ENCODE results near the gene ZFPM1.

Gene ZFPM1

DNA sequence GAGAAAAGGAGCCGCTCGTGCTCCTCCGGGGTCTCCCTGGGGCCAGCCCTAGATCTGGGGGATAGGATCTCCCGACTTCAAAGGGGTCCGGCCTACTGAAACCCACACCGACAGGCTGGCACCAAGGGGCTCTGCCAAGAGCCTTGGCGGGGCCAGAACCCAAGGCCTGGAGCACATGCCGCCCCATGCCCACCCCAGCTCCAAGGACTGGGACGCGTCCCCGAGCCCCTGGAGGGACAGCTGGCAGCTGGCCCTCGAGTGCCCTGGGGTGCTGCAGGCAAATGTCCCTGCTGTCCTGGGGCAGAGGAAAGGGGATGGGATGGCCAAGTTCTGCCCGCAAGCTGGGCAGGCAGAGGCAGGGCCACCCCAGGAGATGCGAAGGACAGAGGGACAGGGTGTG, 31.8 kb upstream of the ZFPM1 start:
- Histone ChIP-seq H3K4me2 (ENCODE audit: low read length) (no peak overlapping the region), H3K9ac (no peak overlapping the region), H3K79me2 (no peaks in the 10 kb centered on the region), H3K27ac (no peak overlapping the region), H3K4me1 (no peaks in the 10 kb centered on the region), H3K36me3 (ENCODE audit: control insufficient read depth, insufficient read depth, low read length) (no peaks in the 10 kb centered on the region), H3K9me3 (ENCODE audit: control insufficient read depth, low read length) (no peaks in the 10 kb centered on the region), H2AFZ (no peak overlapping the region), H3K27me3 (ENCODE audit: control insufficient read depth, insufficient read depth, low read length) (no peaks in the 10 kb centered on the region), H3K4me3 (ENCODE audit: low read depth, low read length) (no peak overlapping the region)
- TF ChIP-seq, protein P1, sequence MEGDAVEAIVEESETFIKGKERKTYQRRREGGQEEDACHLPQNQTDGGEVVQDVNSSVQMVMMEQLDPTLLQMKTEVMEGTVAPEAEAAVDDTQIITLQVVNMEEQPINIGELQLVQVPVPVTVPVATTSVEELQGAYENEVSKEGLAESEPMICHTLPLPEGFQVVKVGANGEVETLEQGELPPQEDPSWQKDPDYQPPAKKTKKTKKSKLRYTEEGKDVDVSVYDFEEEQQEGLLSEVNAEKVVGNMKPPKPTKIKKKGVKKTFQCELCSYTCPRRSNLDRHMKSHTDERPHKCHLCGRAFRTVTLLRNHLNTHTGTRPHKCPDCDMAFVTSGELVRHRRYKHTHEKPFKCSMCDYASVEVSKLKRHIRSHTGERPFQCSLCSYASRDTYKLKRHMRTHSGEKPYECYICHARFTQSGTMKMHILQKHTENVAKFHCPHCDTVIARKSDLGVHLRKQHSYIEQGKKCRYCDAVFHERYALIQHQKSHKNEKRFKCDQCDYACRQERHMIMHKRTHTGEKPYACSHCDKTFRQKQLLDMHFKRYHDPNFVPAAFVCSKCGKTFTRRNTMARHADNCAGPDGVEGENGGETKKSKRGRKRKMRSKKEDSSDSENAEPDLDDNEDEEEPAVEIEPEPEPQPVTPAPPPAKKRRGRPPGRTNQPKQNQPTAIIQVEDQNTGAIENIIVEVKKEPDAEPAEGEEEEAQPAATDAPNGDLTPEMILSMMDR (IDR thresholded peaks at IDR 0.05) = no peak

DNA sequence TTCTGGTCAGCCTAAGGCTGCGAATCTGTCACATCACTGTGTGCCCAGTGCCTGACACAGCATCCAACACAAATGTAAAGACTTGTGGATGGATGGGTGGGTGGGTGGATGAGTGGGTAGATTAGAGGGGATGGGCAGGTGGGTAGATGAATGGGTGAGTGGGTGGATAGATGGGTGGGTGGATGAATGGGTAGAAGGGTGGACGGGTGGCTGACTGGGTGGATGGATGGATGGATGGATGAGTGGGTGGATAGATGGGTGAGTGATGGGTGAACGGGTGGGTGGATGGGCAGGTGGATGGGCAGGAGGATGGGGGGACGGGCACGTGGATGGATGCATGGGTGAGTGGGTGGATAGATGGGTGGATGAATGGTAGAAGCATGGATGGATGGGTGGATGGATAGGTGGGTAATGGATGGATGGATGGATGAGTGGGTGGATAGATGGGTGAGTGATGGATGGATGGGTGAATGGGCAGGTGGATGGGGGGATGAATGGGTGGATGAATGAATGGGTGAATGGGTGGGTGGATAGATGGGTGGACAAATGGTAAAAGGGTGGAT, 31.1 kb upstream of the ZFPM1 start:
- Histone ChIP-seq H3K36me3 (ENCODE audit: control insufficient read depth, insufficient read depth, low read length) (no peaks in the 10 kb centered on the region), H2AFZ (no peak overlapping the region), H3K4me1 (no peaks in the 10 kb centered on the region), H3K4me2 (ENCODE audit: low read length) (no peak overlapping the region), H3K9ac (no peak overlapping the region), H3K9me3 (ENCODE audit: control insufficient read depth, low read length) (no peaks in the 10 kb centered on the region), H3K4me3 (ENCODE audit: low read depth, low read length) (no peak overlapping the region), H3K27me3 (ENCODE audit: control insufficient read depth, insufficient read depth, low read length) (no peaks in the 10 kb centered on the region), H3K79me2 (no peaks in the 10 kb centered on the region), H3K27ac (no peak overlapping the region)
- TF ChIP-seq, protein P1 (IDR thresholded peaks at IDR 0.05) = no peak

DNA sequence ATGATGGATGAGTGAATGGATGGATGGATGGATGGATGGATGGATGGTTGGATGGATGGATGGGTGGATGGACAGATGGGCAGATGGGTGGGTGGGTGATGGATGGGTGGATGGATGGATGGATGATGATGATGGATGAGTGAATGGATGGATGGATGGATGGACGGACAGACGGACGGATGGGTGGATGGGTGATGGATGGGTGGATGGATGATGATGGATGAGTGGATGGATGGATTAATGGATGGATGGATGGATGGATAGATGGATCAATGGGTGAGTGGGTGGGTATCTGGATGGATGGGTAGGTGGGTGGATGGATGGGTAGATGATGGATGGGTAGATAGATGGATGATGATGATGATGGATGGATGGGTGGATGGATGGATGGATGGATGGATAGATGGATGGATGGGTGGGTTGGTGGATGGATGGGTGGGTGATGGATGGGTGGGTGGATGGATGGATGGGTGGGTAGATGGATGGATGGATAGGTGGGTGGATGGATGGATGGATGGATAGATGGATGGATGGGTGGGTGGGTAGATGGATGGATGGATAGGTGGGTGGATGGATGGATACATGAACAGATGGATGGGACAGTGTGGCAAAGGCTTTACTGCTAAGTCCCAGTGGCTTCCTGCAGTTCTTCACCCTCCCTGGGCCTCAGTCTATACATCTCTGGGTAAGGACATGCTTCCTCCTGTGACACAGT, 30.2 kb upstream of the ZFPM1 start:
- no peak overlapping the region for H3K9ac ChIP-seq
- TF ChIP-seq, protein P1 (IDR thresholded peaks at IDR 0.05) = no peak
- H3K4me2 ChIP-seq (ENCODE audit: low read length) = no peak overlapping the region
- no peak overlapping the region for H3K4me3 ChIP-seq (ENCODE audit: low read depth, low read length)
- H3K27ac ChIP-seq = no peak overlapping the region
- H3K79me2 ChIP-seq = no peaks in the 10 kb centered on the region
- H3K36me3 ChIP-seq (ENCODE audit: control insufficient read depth, insufficient read depth, low read length) = no peaks in the 10 kb centered on the region
- no peaks in the 10 kb centered on the region for H3K4me1 ChIP-seq
- H3K9me3 ChIP-seq (ENCODE audit: control insufficient read depth, low read length) = no peaks in the 10 kb centered on the region
- H3K27me3 ChIP-seq (ENCODE audit: control insufficient read depth, insufficient read depth, low read length) = no peaks in the 10 kb centered on the region
- no peak overlapping the region for H2AFZ ChIP-seq

DNA sequence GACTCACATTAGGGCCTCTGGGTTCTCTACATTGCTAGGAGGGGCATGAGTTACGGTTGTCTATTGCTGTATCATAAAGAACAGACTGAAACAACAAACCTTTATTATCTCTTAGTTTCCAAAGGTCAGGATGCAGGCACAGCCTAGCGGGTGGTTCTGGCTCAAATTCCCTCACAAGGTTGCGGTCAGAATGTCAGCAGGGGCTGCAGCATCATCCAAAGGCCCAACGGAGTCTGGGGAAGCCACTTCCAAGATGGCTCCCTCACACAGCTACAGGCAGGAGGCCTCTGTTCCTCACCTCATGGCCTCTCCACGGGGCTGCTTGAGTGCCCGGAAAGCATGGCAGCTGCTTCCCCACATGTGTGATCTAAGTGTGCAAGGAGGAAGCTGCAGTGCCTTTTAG, 29.6 kb upstream of the ZFPM1 start:
- H3K27me3 ChIP-seq (ENCODE audit: control insufficient read depth, insufficient read depth, low read length) = no peaks in the 10 kb centered on the region
- H2AFZ ChIP-seq = no peak overlapping the region
- H3K9ac ChIP-seq = no peak overlapping the region
- no peak overlapping the region for H3K4me3 ChIP-seq (ENCODE audit: low read depth, low read length)
- no peaks in the 10 kb centered on the region for H3K79me2 ChIP-seq
- H3K9me3 ChIP-seq (ENCODE audit: control insufficient read depth, low read length) = no peaks in the 10 kb centered on the region
- no peaks in the 10 kb centered on the region for H3K36me3 ChIP-seq (ENCODE audit: control insufficient read depth, insufficient read depth, low read length)
- no peak overlapping the region for H3K27ac ChIP-seq
- H3K4me1 ChIP-seq = no peaks in the 10 kb centered on the region
- H3K4me2 ChIP-seq (ENCODE audit: low read length) = no peak overlapping the region
- TF ChIP-seq, protein P1 (IDR thresholded peaks at IDR 0.05) = no peak

Measured in parathyroid adenoma (tissue), 2 donors.